ENCODE results near the gene UBE2O. TPM values are rescaled to one million over a fixed set of nuclear protein-coding genes. Genes with fewer than 3 reads are reported as not detected.

UBE2O gene
- total RNA-seq = 11.7 and 16.2 TPM in 2 replicates

GRCh38 chr17:76452660-76453430, at the start of gene UBE2O:
Gene UBE2O (minus strand): TSS chr17:76453152. CDS start chr17:76453141, 11 bp downstream.

DNA sequence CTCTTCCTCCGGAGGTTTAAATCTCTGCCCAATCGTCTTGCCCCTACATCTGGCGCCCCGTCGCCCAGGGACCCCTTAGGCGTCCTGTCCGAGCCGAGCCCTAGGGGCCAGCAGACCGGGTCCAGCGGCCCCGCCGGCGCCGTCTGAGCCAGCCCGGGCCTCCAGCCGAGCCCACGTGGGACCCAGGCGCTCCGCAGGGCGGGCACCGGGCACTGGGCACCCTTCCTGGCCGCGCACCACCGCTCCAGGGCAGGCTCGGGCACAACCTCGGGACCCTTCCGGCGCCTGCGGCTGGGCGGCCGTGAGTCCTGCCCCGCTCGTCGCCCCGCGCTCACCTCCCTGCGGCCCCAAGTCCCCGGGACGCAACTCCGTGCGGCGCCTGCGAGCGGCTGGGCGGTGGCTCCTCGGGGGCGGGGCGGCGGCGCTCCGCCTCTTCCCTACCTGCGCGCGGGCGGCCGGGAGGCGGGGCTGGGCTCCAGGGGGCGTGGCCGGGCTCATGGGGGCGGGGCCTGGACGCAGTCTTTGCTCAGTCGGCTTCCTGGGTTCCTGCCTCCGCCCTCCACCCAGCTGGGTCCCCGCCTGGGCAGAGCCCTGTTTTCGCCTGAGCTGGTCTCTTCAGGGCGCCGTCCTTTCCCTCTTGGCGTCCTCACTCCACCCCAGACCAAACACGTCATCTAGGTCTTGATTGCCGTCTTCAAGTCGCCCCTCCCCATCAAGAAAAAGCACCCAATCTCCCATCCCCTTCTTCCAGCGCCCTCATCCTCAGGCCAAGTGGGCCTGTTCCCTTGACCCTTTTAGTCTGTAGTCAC, 48.3 kb upstream of the UBE2O start, which contains the start of gene RHBDF2:
Gene RHBDF2, minus strand, starts transcription at position 406 of the 809 bp plus-strand sequence. CDS start 19,899 bp downstream, outside the sequence.

GRCh38 chr17:76467366-76467765, 14.4 kb upstream of the UBE2O start, which contains the start of gene AANAT:
Gene AANAT (plus strand): TSS chr17:76467603. CDS start chr17:76468747, 1,144 bp downstream.

GRCh38 chr17:76384222-76384986, 68.5 kb downstream of the UBE2O start, which contains the start of gene SPHK1:
Gene SPHK1 (plus strand): TSS chr17:76384609. CDS start chr17:76385645, 1,036 bp downstream.

DNA sequence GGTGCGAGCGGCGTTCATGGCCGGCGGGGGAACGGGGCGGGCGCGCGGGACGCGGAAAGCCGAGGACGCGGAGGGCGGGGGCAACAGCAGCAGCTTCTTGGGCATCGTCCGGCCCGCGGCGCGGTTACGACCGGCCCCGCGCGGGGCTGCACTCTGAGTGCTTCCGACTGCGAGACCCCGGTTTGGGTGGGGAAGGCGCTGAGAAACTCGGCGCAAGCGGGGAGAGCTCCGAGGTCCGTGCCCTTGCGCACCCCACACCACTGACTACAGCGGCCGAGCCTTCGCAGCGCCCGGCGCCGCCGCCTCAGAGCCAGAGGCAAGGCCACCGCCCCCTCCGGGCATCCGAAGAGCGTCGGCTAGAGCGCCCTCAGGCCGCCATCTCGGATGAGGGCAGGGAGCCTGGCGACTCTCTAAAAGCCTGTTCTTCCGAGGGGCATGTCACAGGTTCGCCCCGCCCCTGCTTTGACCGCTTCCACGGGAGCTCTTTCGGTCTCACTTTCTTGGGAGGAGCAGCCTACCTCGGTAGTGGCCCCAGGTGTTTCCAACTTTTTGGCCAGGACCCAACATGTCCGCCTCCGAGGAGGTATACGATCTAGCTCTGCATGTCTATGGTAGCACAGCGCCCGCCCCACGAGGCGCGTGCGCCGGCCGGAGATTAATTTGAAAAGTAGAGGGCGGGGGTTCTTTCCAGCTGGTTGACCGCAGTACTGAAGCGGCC, 99.2 kb downstream of the UBE2O start, which contains the start of gene PRPSAP1:
Gene PRPSAP1, minus strand, starts transcription at position 318 of the 718 bp plus-strand sequence. Its CDS starts 213 bp downstream, at position 105.

Other genes with a start within 250 kb of the UBE2O start
- 0.34 and 0.43 TPM in 2 replicates for gene RNF157, start 212.7 kb downstream of the UBE2O start, total RNA-seq
- 6.4 and 7.9 TPM in 2 replicates for gene UBALD2, start 187.8 kb downstream of the UBE2O start, total RNA-seq
- 8.7 and 11.9 TPM in 2 replicates for gene QRICH2, start 144.9 kb downstream of the UBE2O start, total RNA-seq
- gene PRPSAP1, start 99.2 kb downstream of the UBE2O start, total RNA-seq = 98.3 and 149 TPM in 2 replicates
- gene SPHK1, start 68.5 kb downstream of the UBE2O start, total RNA-seq = 263 and 383 TPM in 2 replicates
- 0.09 TPM in 1 of 2 replicates, not detected in the other for gene AANAT, start 14.5 kb upstream of the UBE2O start, total RNA-seq
- gene RHBDF2, start 48.3 kb upstream of the UBE2O start, total RNA-seq = 7.9 and 9.4 TPM in 2 replicates
- 0.95 and 3.3 TPM in 2 replicates for gene CYGB, start 84.6 kb upstream of the UBE2O start, total RNA-seq
- 0.17 and 0.54 TPM in 2 replicates for gene PRCD, start 86.9 kb upstream of the UBE2O start, total RNA-seq
- 0.11 and 0.17 TPM in 2 replicates for gene ST6GALNAC2, start 132.7 kb upstream of the UBE2O start, total RNA-seq
- not detected in 2 replicates for gene ST6GALNAC1, start 190.6 kb upstream of the UBE2O start, total RNA-seq